Stimulated activated CD4-positive, alpha-beta T cell treated with anti-CD3 and anti-CD28 coated beads, Interleukin-4, amount 100 ng/mL, for 4 hours (primary cell): Measurements from ENCODE around the gene TMEM214.

Experiments
- DNase-seq, 2 experiments: peaks; one replicate each; pipeline ENCODE4 v3.0.0-alpha.2; 2020

Gene TMEM214, protein sequence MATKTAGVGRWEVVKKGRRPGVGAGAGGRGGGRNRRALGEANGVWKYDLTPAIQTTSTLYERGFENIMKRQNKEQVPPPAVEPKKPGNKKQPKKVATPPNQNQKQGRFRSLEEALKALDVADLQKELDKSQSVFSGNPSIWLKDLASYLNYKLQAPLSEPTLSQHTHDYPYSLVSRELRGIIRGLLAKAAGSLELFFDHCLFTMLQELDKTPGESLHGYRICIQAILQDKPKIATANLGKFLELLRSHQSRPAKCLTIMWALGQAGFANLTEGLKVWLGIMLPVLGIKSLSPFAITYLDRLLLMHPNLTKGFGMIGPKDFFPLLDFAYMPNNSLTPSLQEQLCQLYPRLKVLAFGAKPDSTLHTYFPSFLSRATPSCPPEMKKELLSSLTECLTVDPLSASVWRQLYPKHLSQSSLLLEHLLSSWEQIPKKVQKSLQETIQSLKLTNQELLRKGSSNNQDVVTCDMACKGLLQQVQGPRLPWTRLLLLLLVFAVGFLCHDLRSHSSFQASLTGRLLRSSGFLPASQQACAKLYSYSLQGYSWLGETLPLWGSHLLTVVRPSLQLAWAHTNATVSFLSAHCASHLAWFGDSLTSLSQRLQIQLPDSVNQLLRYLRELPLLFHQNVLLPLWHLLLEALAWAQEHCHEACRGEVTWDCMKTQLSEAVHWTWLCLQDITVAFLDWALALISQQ

GRCh38 chr2:27032495-27033252 lies at the start of gene TMEM214:
TMEM214 (plus strand) TSS chr2:27032965; CDS start chr2:27033016, 51 bp downstream.
- peak; percentile 78 to 80 for DNase-seq

- no peak for DNase-seq
These were observed 49.0 kb upstream of the TMEM214 start for GRCh38 chr2:26983746-26984145.

DNA sequence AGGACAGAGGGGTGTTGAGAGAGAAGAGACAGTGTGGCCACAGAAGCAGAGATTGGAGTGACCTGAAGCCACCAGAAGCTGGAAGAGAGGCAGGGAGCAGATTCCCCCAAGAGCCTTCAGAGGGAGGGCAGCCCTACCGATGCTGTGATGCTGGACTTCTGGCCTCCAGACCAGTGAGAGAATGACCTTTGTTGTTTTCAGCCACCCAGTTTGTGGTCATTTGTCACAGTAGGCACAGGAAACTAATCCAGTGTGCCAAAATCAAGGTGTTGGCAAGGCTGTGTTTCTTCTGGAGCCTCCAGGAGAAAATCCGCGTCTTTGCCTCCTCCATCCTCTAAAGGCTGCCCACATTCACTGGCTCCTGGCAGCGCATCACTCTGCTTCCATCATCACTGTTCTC lies 47.0 kb upstream of the TMEM214 start:
- DNase-seq = no peak

- no peak for DNase-seq
These were observed 46.2 kb upstream of the TMEM214 start for GRCh38 chr2:26986576-26986975.

DNA sequence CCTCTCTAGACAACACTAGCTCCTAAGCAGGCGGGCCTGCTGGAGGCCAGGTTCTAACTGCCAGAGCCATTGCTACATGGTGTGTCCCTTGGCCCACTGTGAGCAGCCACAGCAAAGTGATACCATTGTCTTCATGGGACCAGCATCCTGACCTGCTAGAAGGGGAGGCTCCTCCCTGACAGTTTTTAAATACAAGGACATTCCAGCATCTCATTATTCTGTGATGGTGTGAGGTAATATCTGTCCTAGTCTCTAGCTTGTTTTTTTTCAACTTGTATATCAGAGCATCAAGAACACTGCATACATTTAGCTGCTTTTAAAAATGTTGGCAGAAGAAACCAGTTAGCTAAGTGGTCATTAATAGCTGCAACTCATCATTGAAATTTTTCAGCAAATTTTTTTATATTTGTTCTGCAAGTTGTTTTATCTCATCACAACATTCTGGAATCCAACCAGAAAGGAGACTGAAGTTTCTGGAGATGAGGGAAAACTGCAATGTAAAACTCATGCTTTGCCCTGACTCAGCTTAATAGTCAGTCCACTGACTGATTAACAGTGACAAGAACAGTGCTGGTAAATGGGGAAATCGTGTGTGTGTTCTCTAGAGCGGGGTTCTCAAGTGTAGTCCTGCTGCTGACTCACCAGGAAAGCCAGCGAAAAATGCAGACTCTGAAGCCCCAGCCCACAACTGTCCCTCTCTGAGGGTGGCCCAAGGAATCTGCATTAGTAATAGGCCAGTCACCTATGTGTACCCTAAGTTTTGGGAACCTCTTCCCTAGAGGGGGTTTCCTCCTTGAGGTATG lies 44.5 kb upstream of the TMEM214 start:
- no peak for DNase-seq

GRCh38 chr2:26989156-26989555 lies 43.6 kb upstream of the TMEM214 start:
- no peak for DNase-seq

DNA sequence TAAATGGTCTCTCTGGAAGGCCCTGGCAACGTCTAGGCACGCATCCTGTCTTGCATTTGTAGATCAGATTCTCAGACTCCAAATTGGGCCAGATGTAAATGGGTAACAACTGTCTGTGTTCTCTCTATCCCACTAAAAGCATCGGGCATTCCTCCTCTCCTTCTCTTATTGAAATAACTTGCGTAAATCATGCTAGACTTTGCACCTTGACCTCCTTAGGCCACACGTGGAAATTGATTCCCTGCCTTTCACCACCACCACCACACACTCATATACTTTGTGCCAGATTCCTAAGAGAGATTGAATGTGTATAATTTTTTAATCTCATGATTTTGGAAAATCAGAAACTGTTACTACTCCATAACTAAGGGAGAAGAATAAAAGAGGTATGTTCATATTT lies 41.0 kb upstream of the TMEM214 start:
- no peak for DNase-seq

- DNase-seq = no peak
These were observed 39.0 kb upstream of the TMEM214 start for GRCh38 chr2:26993768-26994167.

DNA sequence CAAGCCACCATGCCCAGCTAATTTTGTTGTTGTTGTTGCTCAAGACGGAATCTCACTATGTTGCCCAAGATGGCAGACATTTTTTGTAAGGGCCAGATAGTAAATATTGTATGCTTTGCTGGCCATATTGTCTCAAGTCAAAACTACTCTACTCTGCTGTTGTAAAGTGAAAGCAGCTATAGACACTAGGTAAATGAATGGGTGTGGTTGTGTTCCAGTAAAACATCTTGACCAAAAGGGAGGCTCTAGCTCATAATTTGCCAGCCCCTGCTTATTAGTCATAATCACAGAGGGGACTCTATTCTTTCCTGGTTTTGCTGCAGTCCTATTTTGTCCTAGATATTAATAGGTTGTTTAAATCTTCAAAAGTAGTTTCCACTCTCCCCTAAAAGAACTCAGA lies 37.8 kb upstream of the TMEM214 start:
- DNase-seq = no peak

DNA sequence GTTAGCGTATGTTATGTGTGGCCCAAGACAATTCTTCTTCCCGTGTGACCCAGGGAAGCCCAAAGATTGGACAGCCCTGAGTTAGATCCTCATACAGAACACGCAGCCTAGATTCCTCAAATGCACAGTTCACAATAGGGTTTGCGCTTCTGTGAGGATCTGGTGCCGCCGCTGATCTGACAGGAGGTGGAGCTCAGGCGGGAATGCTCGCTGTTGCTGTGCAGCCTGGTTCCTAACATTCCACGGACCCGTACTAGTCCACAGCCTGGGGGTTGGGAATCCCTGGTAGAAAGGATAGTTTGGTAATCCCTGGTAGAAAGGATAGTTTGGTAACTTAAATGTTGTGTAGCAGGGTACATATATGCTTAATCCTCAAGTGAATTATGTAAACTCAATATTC lies 35.4 kb upstream of the TMEM214 start:
- DNase-seq = no peak

- DNase-seq = no peak
These were observed 34.4 kb upstream of the TMEM214 start for GRCh38 chr2:26998323-26998722.

GRCh38 chr2:27000228-27000627 lies 32.5 kb upstream of the TMEM214 start:
- DNase-seq = no peak

DNA sequence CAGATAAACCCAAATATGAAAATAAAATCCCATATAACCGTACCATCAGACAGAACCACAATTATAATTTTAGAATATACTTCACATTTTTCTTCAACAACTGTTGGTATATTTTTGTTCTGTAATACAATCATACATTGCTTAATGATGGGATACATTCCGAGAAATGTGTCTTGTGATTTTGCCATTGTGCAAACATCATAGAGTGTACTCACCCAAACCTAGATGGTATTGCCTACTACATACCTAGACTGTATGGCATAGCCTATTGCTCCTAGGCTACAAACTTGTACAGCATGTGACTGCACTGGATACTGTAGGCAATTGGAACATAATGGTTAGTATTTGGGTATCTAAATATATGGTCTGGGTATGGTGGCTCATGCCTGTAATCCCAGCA lies 31.8 kb upstream of the TMEM214 start:
- no peak for DNase-seq

- DNase-seq = no peak
These were observed 30.8 kb upstream of the TMEM214 start for GRCh38 chr2:27001950-27002349.

- DNase-seq = no peak
These were observed 29.8 kb upstream of the TMEM214 start for GRCh38 chr2:27003007-27003406.

DNA sequence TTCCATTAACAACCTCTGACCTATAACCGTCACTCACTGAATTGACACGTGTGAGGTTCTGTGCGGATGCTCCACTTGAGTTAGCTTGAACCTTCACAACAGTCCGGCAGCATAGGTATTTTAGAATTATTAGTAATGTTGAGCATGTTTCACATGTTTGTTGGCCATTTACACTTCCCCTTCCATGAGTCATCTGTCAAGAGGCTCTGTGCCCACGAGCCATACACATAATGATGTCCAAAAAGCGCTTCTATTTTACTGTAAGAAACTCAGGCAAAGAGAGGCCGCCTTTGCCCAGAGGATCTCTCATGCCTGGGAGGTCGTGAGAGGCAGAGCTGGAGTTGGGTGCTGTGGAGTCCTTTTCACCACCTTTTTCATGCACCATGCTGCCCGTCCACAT lies 28.9 kb upstream of the TMEM214 start:
- DNase-seq = no peak

- no peak for DNase-seq
These were observed 26.0 kb upstream of the TMEM214 start for GRCh38 chr2:27006602-27007415.

GRCh38 chr2:27007416-27008374 lies 25.1 kb upstream of the TMEM214 start:
- no peak for DNase-seq

GRCh38 chr2:27008678-27009077 lies 24.1 kb upstream of the TMEM214 start:
- DNase-seq = no peak

- no peak for DNase-seq
These were observed 23.7 kb upstream of the TMEM214 start for GRCh38 chr2:27009083-27009482.

DNA sequence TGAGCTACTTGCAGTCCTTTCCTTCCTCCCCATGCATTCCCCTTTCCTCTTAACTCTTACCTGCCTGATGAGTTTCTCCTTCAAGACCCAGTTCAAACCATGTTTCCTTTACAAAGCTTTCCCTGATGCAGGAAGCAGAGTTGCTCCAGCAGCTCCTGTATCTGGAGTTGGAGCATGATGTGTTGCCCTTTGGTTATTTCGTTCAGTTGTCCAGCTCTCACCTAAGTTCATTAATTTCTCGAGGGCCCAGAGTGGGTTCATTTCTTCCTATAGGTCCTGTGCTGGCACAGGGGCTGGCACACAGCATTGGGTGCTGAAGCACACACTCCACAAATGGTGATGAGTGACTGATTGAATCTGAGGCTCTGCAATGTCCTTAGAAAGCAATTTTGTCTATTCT lies 23.0 kb upstream of the TMEM214 start:
- no peak for DNase-seq
